K562 (cell line): ENCODE results near the gene NKD1. TPM values are rescaled to one million over a fixed set of nuclear protein-coding genes. Genes with fewer than 3 reads are reported as not detected.

Source experiments
- FOSL1 ChIP-seq: fragments of 200-800 bp; sonication (Bioruptor generic); conservative IDR thresholded peaks from 2 replicates; pipeline ENCODE4 v1.6.1; 2016; ENCODE audit warnings: missing genetic modification characterization, missing compliant biosample characterization
- JUN ChIP-seq, 2 experiments: sonication (generic) in 1 of 2; formaldehyde crosslinking in 1 of 2; IDR thresholded peaks; 2 replicates each; pipeline versions ENCODE4 v1.6.1 to v1.8.0; 2012 to 2022; ENCODE audit warnings: borderline replicate concordance in 2 of 2, mild to moderate bottlenecking in 2 of 2, improper control_type of control experiment in 1 of 2, low read depth in 1 of 2, low read length in 1 of 2, missing genetic modification reagents in 1 of 2
- NFYB ChIP-seq: IDR thresholded peaks from 2 replicates; pipeline ENCODE4 v1.6.1; 2011; ENCODE audit warnings: mild to moderate bottlenecking, moderate library complexity; ENCODE audit not compliant: insufficient read length; ENCODE audit errors: extremely low read depth
- TAF7 ChIP-seq: fragments of 450-650 bp; IDR thresholded peaks from 2 replicates; pipeline ENCODE4 v1.6.1; 2016; ENCODE audit warnings: missing genetic modification characterization, missing compliant biosample characterization
- YY1 ChIP-seq, 3 experiments: IDR thresholded peaks; 2 replicates each; pipeline ENCODE4 v1.6.1; 2011; ENCODE audit warnings: low read length in 2 of 3, mild to moderate bottlenecking in 2 of 3, moderate library complexity in 2 of 3, borderline replicate concordance in 1 of 3, control low read depth in 1 of 3, low read depth in 1 of 3; ENCODE audit not compliant: insufficient read depth in 3 of 3, insufficient replicate concordance in 2 of 3, control insufficient read depth in 1 of 3, insufficient read length in 1 of 3; ENCODE audit errors: extremely low read depth in 1 of 3
- ZKSCAN8 ChIP-seq: fragments of 200-800 bp; sonication (Bioruptor generic); IDR thresholded peaks from 2 replicates; pipeline ENCODE4 v1.6.1; 2016; ENCODE audit warnings: missing genetic modification characterization, missing compliant biosample characterization
- ZNF3 ChIP-seq: fragments of 250-450 bp; sonication (Bioruptor Pico); IDR thresholded peaks from 2 replicates; pipeline ENCODE4 v1.5.0; 2021; ENCODE audit warnings: mild to moderate bottlenecking, moderate library complexity
- ZNF830 ChIP-seq: fragments of 250-450 bp; sonication (Bioruptor Pico); IDR thresholded peaks from 2 replicates; pipeline ENCODE4 v1.5.0; 2021; ENCODE audit warnings: mild to moderate bottlenecking
- polyA plus RNA-seq, 8 experiments: library from polyadenylated mRNA; depleted of rRNA in 4 of 8; stranded (reverse) in 5 of 8; unstranded in 3 of 8; fragments of >200 nt; fragmentation: Nextera tagmentation in 2 of 8; fragmentation: Illumina TruSeq in 1 of 8; extraction: Ambion mirVana in 2 of 8; extraction: Trizol in 1 of 8; gene quantifications; 2 replicates each; pipeline versions ENCODE4 v1.2.1 to v1.2.3, GENCODE V29; 2011 to 2014; ENCODE audit warnings: inconsistent platforms in 1 of 8, missing spikeins in 1 of 8
- total RNA-seq, 7 experiments: library from RNA; depleted of rRNA in 6 of 7; stranded (reverse); fragments of >200 nt in 6 of 7; fragmentation: Illumina TruSeq in 2 of 7; extraction: Trizol in 2 of 7; gene quantifications; 2 replicates each; pipeline versions ENCODE4 v1.2.1 to v1.2.3, GENCODE V29; 2011 to 2021; ENCODE audit warnings: low replicate concordance in 1 of 7
- TF ChIP-seq, protein P1 (sequence below): IDR thresholded peaks from 2 replicates; pipeline ENCODE4 v1.6.1; 2011; ENCODE audit warnings: borderline replicate concordance, low read depth, mild to moderate bottlenecking, moderate library complexity, low read length; ENCODE audit not compliant: insufficient read depth, poor library complexity, severe bottlenecking
- TF ChIP-seq, protein P2 (sequence below): sonication (generic); formaldehyde crosslinking; IDR thresholded peaks from 2 replicates; pipeline ENCODE4 v1.8.0; 2022; ENCODE audit warnings: missing genetic modification reagents, mild to moderate bottlenecking, borderline replicate concordance
- TF ChIP-seq, protein P3 (sequence below): sonication (generic); formaldehyde crosslinking; IDR thresholded peaks from 2 replicates; pipeline ENCODE4 v1.9.0; 2022; ENCODE audit warnings: mild to moderate bottlenecking, missing genetic modification reagents
- TF ChIP-seq, protein P4 (sequence below): sonication (generic); formaldehyde crosslinking; IDR thresholded peaks from 2 replicates; pipeline ENCODE4 v1.8.1; 2023; ENCODE audit warnings: missing genetic modification reagents, mild to moderate bottlenecking, borderline replicate concordance
- TF ChIP-seq, protein P5 (sequence below): fragments of 250-450 bp; sonication (Bioruptor Pico); IDR thresholded peaks from 2 replicates; pipeline ENCODE4 v1.5.0; 2020; ENCODE audit warnings: mild to moderate bottlenecking

The NKD1 gene
- total and polyA plus RNA-seq, 9 of the 15 experiments (the other 6 are each of a cell fraction or from before 2014, with no cell fraction given) = under 0.01 to 0.24 (median 0.04) TPM; not detected in 2

DNA sequence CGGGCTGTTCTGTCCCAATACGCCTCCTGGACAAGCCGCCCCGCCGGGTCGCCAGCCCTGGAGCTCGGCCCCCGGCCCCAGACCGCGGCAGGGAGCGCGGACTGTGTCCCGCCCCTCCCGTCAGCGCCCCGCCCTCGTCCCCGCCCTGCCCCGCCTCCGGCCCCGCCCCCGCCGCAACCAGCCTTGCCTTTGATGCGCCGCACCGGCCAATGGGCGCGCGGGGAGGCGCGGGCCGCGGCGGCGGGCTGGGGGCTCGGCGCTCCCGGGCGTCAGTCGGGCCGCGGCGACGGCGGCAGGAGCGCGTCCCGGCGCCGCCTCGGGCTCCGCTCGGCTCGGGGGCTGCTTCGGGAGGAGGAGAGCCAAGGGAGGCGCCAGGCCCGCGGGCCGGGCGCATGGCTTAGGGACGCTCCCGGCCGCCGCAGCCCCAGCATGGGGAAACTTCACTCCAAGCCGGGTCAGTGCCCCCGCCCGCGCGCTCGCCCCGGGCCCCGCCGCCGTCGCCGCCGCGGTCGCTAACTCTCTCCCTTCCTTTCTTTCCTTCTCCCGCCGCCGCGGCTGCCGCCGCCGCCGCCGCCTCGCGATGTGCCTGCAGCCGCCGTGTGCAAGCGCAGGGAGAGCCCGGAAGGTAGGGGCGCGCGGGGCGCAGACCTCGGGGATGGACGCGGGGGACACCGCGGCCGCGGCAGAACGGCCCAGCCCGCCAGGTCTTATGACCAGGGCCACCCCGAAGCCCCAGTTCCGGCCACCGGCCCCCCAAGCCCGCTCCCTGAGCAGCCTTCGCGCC lies at the start of gene NKD1 (continued):
- TF ChIP-seq, protein P1, sequence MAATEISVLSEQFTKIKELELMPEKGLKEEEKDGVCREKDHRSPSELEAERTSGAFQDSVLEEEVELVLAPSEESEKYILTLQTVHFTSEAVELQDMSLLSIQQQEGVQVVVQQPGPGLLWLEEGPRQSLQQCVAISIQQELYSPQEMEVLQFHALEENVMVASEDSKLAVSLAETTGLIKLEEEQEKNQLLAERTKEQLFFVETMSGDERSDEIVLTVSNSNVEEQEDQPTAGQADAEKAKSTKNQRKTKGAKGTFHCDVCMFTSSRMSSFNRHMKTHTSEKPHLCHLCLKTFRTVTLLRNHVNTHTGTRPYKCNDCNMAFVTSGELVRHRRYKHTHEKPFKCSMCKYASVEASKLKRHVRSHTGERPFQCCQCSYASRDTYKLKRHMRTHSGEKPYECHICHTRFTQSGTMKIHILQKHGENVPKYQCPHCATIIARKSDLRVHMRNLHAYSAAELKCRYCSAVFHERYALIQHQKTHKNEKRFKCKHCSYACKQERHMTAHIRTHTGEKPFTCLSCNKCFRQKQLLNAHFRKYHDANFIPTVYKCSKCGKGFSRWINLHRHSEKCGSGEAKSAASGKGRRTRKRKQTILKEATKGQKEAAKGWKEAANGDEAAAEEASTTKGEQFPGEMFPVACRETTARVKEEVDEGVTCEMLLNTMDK = no peak
- TF ChIP-seq FOSL1 (tag) (no peak), NFYB (peak; percentile 13), ZNF3 (no peak), ZKSCAN8 (CRISPR knock-in tag) (no peak), TAF7 (tag) (no peak), YY1 (IDR thresholded peaks at IDR 0.05; ENCODE audit: borderline replicate concordance in 1 of 3, control insufficient read depth in 1 of 3, extremely low read depth in 1 of 3, insufficient read depth in 3 of 3, insufficient read length in 1 of 3, insufficient replicate concordance in 2 of 3, low read depth in 1 of 3, low read length in 2 of 3) (no peak), ZNF830 (no peak), JUN (IDR thresholded peaks at IDR 0.05; ENCODE audit: borderline replicate concordance, low read depth, low read length) (no peak), JUN (CRISPR knock-in tag; IDR thresholded peaks at IDR 0.05; ENCODE audit: borderline replicate concordance) (no peak)
- TF ChIP-seq, protein P2, sequence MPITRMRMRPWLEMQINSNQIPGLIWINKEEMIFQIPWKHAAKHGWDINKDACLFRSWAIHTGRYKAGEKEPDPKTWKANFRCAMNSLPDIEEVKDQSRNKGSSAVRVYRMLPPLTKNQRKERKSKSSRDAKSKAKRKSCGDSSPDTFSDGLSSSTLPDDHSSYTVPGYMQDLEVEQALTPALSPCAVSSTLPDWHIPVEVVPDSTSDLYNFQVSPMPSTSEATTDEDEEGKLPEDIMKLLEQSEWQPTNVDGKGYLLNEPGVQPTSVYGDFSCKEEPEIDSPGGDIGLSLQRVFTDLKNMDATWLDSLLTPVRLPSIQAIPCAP (CRISPR knock-in tag) = no peak
- TF ChIP-seq, protein P3, sequence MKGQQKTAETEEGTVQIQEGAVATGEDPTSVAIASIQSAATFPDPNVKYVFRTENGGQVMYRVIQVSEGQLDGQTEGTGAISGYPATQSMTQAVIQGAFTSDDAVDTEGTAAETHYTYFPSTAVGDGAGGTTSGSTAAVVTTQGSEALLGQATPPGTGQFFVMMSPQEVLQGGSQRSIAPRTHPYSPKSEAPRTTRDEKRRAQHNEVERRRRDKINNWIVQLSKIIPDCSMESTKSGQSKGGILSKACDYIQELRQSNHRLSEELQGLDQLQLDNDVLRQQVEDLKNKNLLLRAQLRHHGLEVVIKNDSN (CRISPR knock-in tag) = no peak
- TF ChIP-seq, protein P4, sequence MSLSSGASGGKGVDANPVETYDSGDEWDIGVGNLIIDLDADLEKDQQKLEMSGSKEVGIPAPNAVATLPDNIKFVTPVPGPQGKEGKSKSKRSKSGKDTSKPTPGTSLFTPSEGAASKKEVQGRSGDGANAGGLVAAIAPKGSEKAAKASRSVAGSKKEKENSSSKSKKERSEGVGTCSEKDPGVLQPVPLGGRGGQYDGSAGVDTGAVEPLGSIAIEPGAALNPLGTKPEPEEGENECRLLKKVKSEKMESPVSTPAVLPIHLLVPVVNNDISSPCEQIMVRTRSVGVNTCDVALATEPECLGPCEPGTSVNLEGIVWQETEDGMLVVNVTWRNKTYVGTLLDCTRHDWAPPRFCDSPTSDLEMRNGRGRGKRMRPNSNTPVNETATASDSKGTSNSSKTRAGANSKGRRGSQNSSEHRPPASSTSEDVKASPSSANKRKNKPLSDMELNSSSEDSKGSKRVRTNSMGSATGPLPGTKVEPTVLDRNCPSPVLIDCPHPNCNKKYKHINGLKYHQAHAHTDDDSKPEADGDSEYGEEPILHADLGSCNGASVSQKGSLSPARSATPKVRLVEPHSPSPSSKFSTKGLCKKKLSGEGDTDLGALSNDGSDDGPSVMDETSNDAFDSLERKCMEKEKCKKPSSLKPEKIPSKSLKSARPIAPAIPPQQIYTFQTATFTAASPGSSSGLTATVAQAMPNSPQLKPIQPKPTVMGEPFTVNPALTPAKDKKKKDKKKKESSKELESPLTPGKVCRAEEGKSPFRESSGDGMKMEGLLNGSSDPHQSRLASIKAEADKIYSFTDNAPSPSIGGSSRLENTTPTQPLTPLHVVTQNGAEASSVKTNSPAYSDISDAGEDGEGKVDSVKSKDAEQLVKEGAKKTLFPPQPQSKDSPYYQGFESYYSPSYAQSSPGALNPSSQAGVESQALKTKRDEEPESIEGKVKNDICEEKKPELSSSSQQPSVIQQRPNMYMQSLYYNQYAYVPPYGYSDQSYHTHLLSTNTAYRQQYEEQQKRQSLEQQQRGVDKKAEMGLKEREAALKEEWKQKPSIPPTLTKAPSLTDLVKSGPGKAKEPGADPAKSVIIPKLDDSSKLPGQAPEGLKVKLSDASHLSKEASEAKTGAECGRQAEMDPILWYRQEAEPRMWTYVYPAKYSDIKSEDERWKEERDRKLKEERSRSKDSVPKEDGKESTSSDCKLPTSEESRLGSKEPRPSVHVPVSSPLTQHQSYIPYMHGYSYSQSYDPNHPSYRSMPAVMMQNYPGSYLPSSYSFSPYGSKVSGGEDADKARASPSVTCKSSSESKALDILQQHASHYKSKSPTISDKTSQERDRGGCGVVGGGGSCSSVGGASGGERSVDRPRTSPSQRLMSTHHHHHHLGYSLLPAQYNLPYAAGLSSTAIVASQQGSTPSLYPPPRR (CRISPR knock-in tag) = no peak
- TF ChIP-seq, protein P5, sequence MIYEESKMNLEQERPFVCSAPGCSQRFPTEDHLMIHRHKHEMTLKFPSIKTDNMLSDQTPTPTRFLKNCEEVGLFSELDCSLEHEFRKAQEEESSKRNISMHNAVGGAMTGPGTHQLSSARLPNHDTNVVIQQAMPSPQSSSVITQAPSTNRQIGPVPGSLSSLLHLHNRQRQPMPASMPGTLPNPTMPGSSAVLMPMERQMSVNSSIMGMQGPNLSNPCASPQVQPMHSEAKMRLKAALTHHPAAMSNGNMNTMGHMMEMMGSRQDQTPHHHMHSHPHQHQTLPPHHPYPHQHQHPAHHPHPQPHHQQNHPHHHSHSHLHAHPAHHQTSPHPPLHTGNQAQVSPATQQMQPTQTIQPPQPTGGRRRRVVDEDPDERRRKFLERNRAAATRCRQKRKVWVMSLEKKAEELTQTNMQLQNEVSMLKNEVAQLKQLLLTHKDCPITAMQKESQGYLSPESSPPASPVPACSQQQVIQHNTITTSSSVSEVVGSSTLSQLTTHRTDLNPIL (CRISPR knock-in tag) = no peak
